HepG2 (cell line): ENCODE results near the gene AP4S1. TPM values are rescaled to one million over a fixed set of nuclear protein-coding genes. Genes with fewer than 3 reads are reported as not detected.
"Not testable (repeated sequence)": the region's sequence is repeated elsewhere in the genome, so short reads cannot be mapped to it uniquely, and the experiment has no call there.

Experiments used
- ATAC-seq: fragments of 200-7000 bp; cut with Tn5 transposase; 3 replicates; pipeline ENCODE4 v1.9.1; 2020; ENCODE audit warnings: mild to moderate bottlenecking, moderate library complexity
- BruUV-seq: library from RNA; stranded (reverse); fragments of 400-500 nt; replicated peaks from 2 replicates; lab custom pipeline; 2021; lab: Mats Ljungman, UMichigan
- CTCF ChIA-PET: fragments of 300-600 bp; formaldehyde crosslinking; extraction: SDS; loops from one replicate; lab custom pipeline; 2021; ENCODE audit warnings: low total read pairs, inconsistent platforms, low intra/inter-chr PET ratio; lab: Yijun Ruan, JAX
- POLR2A ChIA-PET: fragments of 350-600 bp; sonication (Branson Sonifier 250); formaldehyde crosslinking; loops from one replicate; lab custom pipeline; 2020; ENCODE audit warnings: antibody characterized with exemption, inconsistent platforms; lab: Yijun Ruan, JAX
- DNase-seq: peaks from one replicate; pipeline ENCODE4 v3.0.0-alpha.2; 2015; ENCODE audit warnings: low spot score
- FAIRE-seq: peaks from 3 replicates; lab custom pipeline; 2011; peaks lifted over from hg19 to GRCh38; lab: Jason Lieb, UNC
- H2AFZ ChIP-seq: one replicate; pipeline ENCODE4 v1.6.1; 2011; ENCODE audit warnings: low read length, inconsistent platforms
- H3K27ac ChIP-seq: fragments of 300-600 bp; 3 replicates; pipeline ENCODE4 v1.8.0; 2011; ENCODE audit warnings: mixed run types, mild to moderate bottlenecking, mixed read lengths, low read length, inconsistent platforms; ENCODE audit not compliant: insufficient read depth; ENCODE audit errors: extremely low read length
- H3K27me3 ChIP-seq, 2 experiments: fragments of 200-600 bp in 1 of 2; 2 replicates in 1 of 2; 3 replicates in 1 of 2; pipeline versions ENCODE4 v1.6.0 to v1.8.0; 2011; ENCODE audit warnings: low read length in 2 of 2, mild to moderate bottlenecking in 2 of 2, moderate library complexity in 2 of 2, inconsistent platforms in 1 of 2; ENCODE audit not compliant: insufficient read depth in 2 of 2, control insufficient read depth in 1 of 2
- H3K36me3 ChIP-seq, 2 experiments: fragments of 200-600 bp in 1 of 2; replicated peaks in 1 of 2; 2 replicates in 1 of 2; 3 replicates in 1 of 2; pipeline versions ENCODE4 v1.5.1 to v1.8.0; 2011; ENCODE audit warnings: low read length in 2 of 2, inconsistent platforms in 1 of 2; ENCODE audit not compliant: insufficient read depth in 2 of 2, control insufficient read depth in 1 of 2
- H3K4me1 ChIP-seq: 2 replicates; pipeline ENCODE4 v1.5.1; 2012; ENCODE audit warnings: low read length, inconsistent platforms; ENCODE audit not compliant: insufficient read depth
- H3K4me2 ChIP-seq: 2 replicates; pipeline ENCODE4 v1.6.0; 2011; ENCODE audit warnings: low read depth, low read length, inconsistent platforms
- H3K4me3 ChIP-seq, 3 experiments: fragments of 200-600 bp in 1 of 3; sonication (generic), shearing (Covaris generic) in 1 of 3; replicated peaks in 1 of 3; 2 replicates each; pipeline ENCODE4 v1.5.1; 2011 to 2016; ENCODE audit warnings: low read length in 3 of 3, inconsistent platforms in 2 of 3, low read depth in 2 of 3, mild to moderate bottlenecking in 2 of 3, control low read depth in 1 of 3, mixed read lengths in 1 of 3; ENCODE audit not compliant: insufficient read depth in 1 of 3
- H3K79me2 ChIP-seq: one replicate; pipeline ENCODE4 v1.6.1; 2011; ENCODE audit warnings: low read length, inconsistent platforms; ENCODE audit not compliant: insufficient read depth
- H3K9ac ChIP-seq: 2 replicates; pipeline ENCODE4 v1.6.0; 2011; ENCODE audit warnings: mild to moderate bottlenecking, low read depth, low read length, inconsistent platforms; ENCODE audit not compliant: insufficient read depth
- H3K9me3 ChIP-seq: 2 replicates; pipeline ENCODE4 v1.5.1; 2012; ENCODE audit warnings: mild to moderate bottlenecking, low read length
- H4K20me1 ChIP-seq: 2 replicates; pipeline ENCODE4 v1.6.0; 2011; ENCODE audit warnings: inconsistent platforms, mild to moderate bottlenecking, low read length, moderate library complexity; ENCODE audit not compliant: insufficient read depth
- CCDC6 ChIP-seq: sonication (generic); formaldehyde crosslinking; IDR thresholded peaks from 2 replicates; pipeline ENCODE4 v1.8.1; 2022; ENCODE audit warnings: mild to moderate bottlenecking, missing genetic modification reagents, moderate library complexity
- FOXC1 ChIP-seq: sonication (generic); formaldehyde crosslinking; IDR thresholded peaks from 2 replicates; pipeline ENCODE4 v1.8.0; 2022; ENCODE audit warnings: mild to moderate bottlenecking, missing genetic modification reagents, borderline replicate concordance
- HDAC2 ChIP-seq: sonication (generic); formaldehyde crosslinking; IDR thresholded peaks from 2 replicates; pipeline ENCODE4 v1.4.0; 2020; ENCODE audit warnings: missing genetic modification reagents
- HES4 ChIP-seq: sonication (generic); formaldehyde crosslinking; IDR thresholded peaks from 2 replicates; pipeline ENCODE4 v1.9.0; 2021; ENCODE audit warnings: mild to moderate bottlenecking, missing genetic modification reagents, borderline replicate concordance
- THAP11 ChIP-seq: IDR thresholded peaks from 2 replicates; pipeline ENCODE4 v1.6.1; 2016; ENCODE audit warnings: missing biosample characterization, missing genetic modification reagents
- WGBS: methylation state at CpG from one replicate; pipeline ENCODE4 v1.1.6; 2017; ENCODE audit warnings: low lambda C conversion rate; 5-methylcytosine and 5-hydroxymethylcytosine counted together
- in situ Hi-C: cut with HindIII; loops from 2 replicates; pipeline ENCODE4 v1.10.0; 2017; ENCODE audit warnings: low pct_unique_long_range_greater_than_20kb; ENCODE audit not compliant: extremely low pct_ligation_motif_present
- intact Hi-C: fragments of 100-400 bp; cut with micrococcal nuclease; formaldehyde crosslinking; loops from one replicate; pipeline ENCODE4 v1.10.0; 2022; ENCODE audit not compliant: unreplicated experiment
- polyA plus RNA-seq, 8 experiments: library from polyadenylated mRNA; depleted of rRNA in 3 of 8; stranded (reverse) in 7 of 8; unstranded in 1 of 8; fragments of >200 nt; fragmentation: Illumina TruSeq in 4 of 8; extraction: Trizol in 4 of 8; gene quantifications; 2 replicates each; pipeline versions ENCODE4 v1.2.1 to v1.2.3, GENCODE V29; 2011 to 2016; ENCODE audit warnings: low read depth in 4 of 8, missing spikeins in 1 of 8, mixed read lengths in 1 of 8; ENCODE audit not compliant: insufficient read depth in 1 of 8
- total RNA-seq, 5 experiments: library from RNA; depleted of rRNA; stranded (reverse); fragments of >200 nt; fragmentation: Illumina TruSeq; extraction: Trizol; gene quantifications; 2 replicates each; pipeline ENCODE4 v1.2.3, GENCODE V29; 2016; ENCODE audit warnings: low read depth in 1 of 5
- TF ChIP-seq, protein P1 (sequence below): IDR thresholded peaks from 2 replicates; pipeline ENCODE4 v1.6.1; 2016; ENCODE audit warnings: missing compliant biosample characterization, missing genetic modification reagents, borderline replicate concordance
- TF ChIP-seq, protein P2 (sequence below): IDR thresholded peaks from 2 replicates; pipeline ENCODE4 v1.6.1; 2016; ENCODE audit warnings: low read depth
- TF ChIP-seq, protein P3 (sequence below): sonication (generic); formaldehyde crosslinking; IDR thresholded peaks from 2 replicates; pipeline ENCODE4 v1.5.1; 2020; ENCODE audit warnings: mild to moderate bottlenecking, moderate library complexity, missing genetic modification reagents
- TF ChIP-seq, protein P4 (sequence below): sonication (generic); formaldehyde crosslinking; IDR thresholded peaks from 2 replicates; pipeline ENCODE4 v1.5.0; 2020; ENCODE audit warnings: mild to moderate bottlenecking, missing genetic modification reagents, borderline replicate concordance

The AP4S1 gene
- total and polyA plus RNA-seq, 2 of the 13 experiments (the other 11 are each of a cell fraction or from before 2014, with no cell fraction given) = 3.9 to 21.1 TPM

DNA sequence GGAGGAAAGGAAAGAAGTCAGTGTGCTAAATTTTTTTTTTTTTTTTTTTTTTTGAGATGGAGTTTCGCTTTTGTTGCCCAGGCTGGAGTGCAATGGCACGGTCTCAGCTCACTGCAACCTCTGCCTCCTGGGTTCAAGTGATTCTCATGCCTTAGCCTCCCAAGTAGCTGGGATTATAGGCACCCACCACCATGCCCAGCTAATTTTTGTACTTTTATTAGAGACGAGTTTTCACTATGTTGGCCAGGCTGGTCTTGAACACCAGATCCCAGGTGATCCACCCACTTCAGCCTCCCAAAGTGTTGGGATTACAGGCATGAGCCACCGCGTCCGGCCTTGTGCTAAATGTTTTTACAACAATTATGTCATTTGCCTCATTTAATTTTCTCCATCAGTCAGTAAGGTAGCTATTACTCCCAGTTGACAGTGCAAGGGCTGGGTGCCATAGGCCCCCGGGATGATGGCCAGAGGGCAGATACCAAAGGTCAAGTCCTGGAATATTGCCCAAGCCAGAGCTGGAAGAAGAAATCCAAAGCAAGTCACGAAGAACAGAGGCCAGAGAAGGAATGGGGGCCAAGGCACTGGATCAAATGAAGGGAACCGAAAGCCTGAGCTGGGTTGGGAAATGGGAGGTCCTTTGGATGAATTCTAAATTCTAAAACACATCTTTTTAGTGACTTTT is 27.6 kb downstream of the AP4S1 start:
- H3K9ac ChIP-seq, H4K20me1 ChIP-seq, H3K27me3 ChIP-seq, H2AFZ ChIP-seq, FAIRE-seq, CTCF ChIA-PET, H3K79me2 ChIP-seq, H3K4me2 ChIP-seq, BruUV-seq, in situ Hi-C loops, H3K4me3 ChIP-seq, H3K9me3 ChIP-seq, H3K36me3 ChIP-seq: not testable (repeated sequence)
- ATAC-seq (peak; percentile 77), DNase-seq (peak; percentile 62)
- Histone ChIP-seq H3K4me1 (peaks cover 28% of the 10 kb centered on the region), H3K27ac (peak overlapping the region; percentile 7)
- WGBS = 76% methylated on average over 9 of the region's 9 CpGs
- intact Hi-C loops = loop anchor here (2.0 kb wide), 1 partner anchor 26 kb away; the partner anchor contains the start of gene STRN3
- POLR2A ChIA-PET = interaction anchor here (0.7 to 1.4 kb wide), 6 partner anchors 14 to 367 kb away, joined by 3 to 15 read pairs (median 4); partner anchors contain the start of genes AP4S1, HEATR5A and STRN3
- TF ChIP-seq, protein P1, sequence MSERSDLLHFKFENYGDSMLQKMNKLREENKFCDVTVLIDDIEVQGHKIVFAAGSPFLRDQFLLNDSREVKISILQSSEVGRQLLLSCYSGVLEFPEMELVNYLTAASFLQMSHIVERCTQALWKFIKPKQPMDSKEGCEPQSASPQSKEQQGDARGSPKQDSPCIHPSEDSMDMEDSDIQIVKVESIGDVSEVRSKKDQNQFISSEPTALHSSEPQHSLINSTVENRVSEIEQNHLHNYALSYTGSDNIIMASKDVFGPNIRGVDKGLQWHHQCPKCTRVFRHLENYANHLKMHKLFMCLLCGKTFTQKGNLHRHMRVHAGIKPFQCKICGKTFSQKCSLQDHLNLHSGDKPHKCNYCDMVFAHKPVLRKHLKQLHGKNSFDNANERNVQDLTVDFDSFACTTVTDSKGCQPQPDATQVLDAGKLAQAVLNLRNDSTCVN (CRISPR knock-in tag) = peak; percentile 62
- TF ChIP-seq, protein P2, sequence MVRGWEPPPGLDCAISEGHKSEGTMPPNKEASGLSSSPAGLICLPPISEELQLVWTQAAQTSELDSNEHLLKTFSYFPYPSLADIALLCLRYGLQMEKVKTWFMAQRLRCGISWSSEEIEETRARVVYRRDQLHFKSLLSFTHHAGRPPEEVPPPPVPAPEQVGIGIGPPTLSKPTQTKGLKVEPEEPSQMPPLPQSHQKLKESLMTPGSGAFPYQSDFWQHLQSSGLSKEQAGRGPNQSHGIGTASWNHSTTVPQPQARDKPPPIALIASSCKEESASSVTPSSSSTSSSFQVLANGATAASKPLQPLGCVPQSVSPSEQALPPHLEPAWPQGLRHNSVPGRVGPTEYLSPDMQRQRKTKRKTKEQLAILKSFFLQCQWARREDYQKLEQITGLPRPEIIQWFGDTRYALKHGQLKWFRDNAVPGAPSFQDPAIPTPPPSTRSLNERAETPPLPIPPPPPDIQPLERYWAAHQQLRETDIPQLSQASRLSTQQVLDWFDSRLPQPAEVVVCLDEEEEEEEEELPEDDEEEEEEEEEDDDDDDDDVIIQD (CRISPR knock-in tag) = peak; percentile 88; the same call in 1 of the 2 replicates
- TF ChIP-seq CCDC6 (CRISPR knock-in tag) = 0 out of 2 replicates have a peak, but pooled peaks have one; percentile 22
- TF ChIP-seq HES4 (CRISPR knock-in tag) = 0 out of 2 replicates have a peak, but pooled peaks have one; percentile 19
- TF ChIP-seq, protein P3, sequence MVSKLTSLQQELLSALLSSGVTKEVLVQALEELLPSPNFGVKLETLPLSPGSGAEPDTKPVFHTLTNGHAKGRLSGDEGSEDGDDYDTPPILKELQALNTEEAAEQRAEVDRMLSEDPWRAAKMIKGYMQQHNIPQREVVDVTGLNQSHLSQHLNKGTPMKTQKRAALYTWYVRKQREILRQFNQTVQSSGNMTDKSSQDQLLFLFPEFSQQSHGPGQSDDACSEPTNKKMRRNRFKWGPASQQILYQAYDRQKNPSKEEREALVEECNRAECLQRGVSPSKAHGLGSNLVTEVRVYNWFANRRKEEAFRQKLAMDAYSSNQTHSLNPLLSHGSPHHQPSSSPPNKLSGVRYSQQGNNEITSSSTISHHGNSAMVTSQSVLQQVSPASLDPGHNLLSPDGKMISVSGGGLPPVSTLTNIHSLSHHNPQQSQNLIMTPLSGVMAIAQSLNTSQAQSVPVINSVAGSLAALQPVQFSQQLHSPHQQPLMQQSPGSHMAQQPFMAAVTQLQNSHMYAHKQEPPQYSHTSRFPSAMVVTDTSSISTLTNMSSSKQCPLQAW (CRISPR knock-in tag) = 0 out of 2 replicates have a peak, but pooled peaks have one; percentile 55
- TF ChIP-seq, protein P4, sequence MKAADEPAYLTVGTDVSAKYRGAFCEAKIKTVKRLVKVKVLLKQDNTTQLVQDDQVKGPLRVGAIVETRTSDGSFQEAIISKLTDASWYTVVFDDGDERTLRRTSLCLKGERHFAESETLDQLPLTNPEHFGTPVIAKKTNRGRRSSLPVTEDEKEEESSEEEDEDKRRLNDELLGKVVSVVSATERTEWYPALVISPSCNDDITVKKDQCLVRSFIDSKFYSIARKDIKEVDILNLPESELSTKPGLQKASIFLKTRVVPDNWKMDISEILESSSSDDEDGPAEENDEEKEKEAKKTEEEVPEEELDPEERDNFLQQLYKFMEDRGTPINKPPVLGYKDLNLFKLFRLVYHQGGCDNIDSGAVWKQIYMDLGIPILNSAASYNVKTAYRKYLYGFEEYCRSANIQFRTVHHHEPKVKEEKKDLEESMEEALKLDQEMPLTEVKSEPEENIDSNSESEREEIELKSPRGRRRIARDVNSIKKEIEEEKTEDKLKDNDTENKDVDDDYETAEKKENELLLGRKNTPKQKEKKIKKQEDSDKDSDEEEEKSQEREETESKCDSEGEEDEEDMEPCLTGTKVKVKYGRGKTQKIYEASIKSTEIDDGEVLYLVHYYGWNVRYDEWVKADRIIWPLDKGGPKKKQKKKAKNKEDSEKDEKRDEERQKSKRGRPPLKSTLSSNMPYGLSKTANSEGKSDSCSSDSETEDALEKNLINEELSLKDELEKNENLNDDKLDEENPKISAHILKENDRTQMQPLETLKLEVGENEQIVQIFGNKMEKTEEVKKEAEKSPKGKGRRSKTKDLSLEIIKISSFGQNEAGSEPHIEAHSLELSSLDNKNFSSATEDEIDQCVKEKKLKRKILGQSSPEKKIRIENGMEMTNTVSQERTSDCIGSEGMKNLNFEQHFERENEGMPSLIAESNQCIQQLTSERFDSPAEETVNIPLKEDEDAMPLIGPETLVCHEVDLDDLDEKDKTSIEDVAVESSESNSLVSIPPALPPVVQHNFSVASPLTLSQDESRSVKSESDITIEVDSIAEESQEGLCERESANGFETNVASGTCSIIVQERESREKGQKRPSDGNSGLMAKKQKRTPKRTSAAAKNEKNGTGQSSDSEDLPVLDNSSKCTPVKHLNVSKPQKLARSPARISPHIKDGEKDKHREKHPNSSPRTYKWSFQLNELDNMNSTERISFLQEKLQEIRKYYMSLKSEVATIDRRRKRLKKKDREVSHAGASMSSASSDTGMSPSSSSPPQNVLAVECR (CRISPR knock-in tag) = peak; percentile 40; the same call in 1 of the 2 replicates
- TF ChIP-seq FOXC1 = peak; percentile 65; the same call in 1 of the 2 replicates
- TF ChIP-seq THAP11 (CRISPR knock-in tag) = peak; percentile 25; the same call in 1 of the 2 replicates
- TF ChIP-seq HDAC2 (CRISPR knock-in tag) = 0 out of 2 replicates have a peak, but pooled peaks have one; percentile 63
